Subcutaneous abdominal adipose tissue (tissue), 5 donors: ENCODE measurements around the gene ZNF18.

Experiments used
- H3K27ac ChIP-seq: one replicate; pipeline ENCODE4 v1.7.0; 2013; ENCODE audit warnings: low read depth, mild to moderate bottlenecking, inconsistent platforms, low read length, moderate library complexity
- H3K27me3 ChIP-seq, 5 donors: one replicate each; pipeline ENCODE4 v1.7.0; 2013; ENCODE audit warnings: low read length in 5 of 5, inconsistent platforms in 1 of 5; ENCODE audit not compliant: control insufficient read depth in 5 of 5, insufficient read depth in 4 of 5
- H3K36me3 ChIP-seq, 5 donors: one replicate each; pipeline ENCODE4 v1.7.0; 2013; ENCODE audit warnings: low read length in 5 of 5; ENCODE audit not compliant: control insufficient read depth in 5 of 5, insufficient read depth in 5 of 5
- H3K4me1 ChIP-seq, 5 donors: one replicate each; pipeline ENCODE4 v1.7.0; 2013; ENCODE audit warnings: low read length in 5 of 5, mild to moderate bottlenecking in 3 of 5, moderate library complexity in 1 of 5; ENCODE audit not compliant: control insufficient read depth in 5 of 5, insufficient read depth in 5 of 5
- H3K4me3 ChIP-seq, 5 donors: one replicate each; pipeline ENCODE4 v1.7.0; 2013; ENCODE audit warnings: low read length in 5 of 5, low read depth in 1 of 5
- H3K9ac ChIP-seq, 5 donors: one replicate each; pipeline ENCODE4 v1.7.0; 2013; ENCODE audit warnings: low read length in 5 of 5, mild to moderate bottlenecking in 4 of 5, moderate library complexity in 3 of 5
- H3K9me3 ChIP-seq, 5 donors: one replicate each; pipeline ENCODE4 v1.7.0; 2013; ENCODE audit warnings: low read length in 5 of 5; ENCODE audit not compliant: control insufficient read depth in 5 of 5
- donor health status: healthy.
- donor health status: healthy.
- donor health status: healthy.
- donor health status: healthy.
- donor health status: healthy.

Gene ZNF18

GRCh38 chr17:11932337-11932898, 64.9 kb downstream of the ZNF18 start:
- Histone ChIP-seq H3K9ac (no peak overlapping the region), H3K36me3 (no peaks in the 10 kb centered on the region), H3K27ac (no peak overlapping the region), H3K9me3 (no peaks in the 10 kb centered on the region), H3K27me3 (peaks cover 0 to 3% (median 0%) of the 10 kb centered on the region in 5 donors), H3K4me1 (no peaks in the 10 kb centered on the region), H3K4me3 (no peak overlapping the region)

- no peak overlapping the region for H3K4me3 ChIP-seq
- H3K27me3 ChIP-seq: no peaks in the 10 kb centered on the region
- no peaks in the 10 kb centered on the region for H3K9me3 ChIP-seq
- no peaks in the 10 kb centered on the region for H3K36me3 ChIP-seq
- no peak overlapping the region for H3K27ac ChIP-seq
- peaks cover 0 to 9% (median 0%) of the 10 kb centered on the region in 5 donors for H3K4me1 ChIP-seq
- no peak overlapping the region for H3K9ac ChIP-seq
Measured at GRCh38 chr17:11928436-11928835, 68.8 kb downstream of the ZNF18 start.
